ENCODE results near the gene AZGP1.

DNA sequence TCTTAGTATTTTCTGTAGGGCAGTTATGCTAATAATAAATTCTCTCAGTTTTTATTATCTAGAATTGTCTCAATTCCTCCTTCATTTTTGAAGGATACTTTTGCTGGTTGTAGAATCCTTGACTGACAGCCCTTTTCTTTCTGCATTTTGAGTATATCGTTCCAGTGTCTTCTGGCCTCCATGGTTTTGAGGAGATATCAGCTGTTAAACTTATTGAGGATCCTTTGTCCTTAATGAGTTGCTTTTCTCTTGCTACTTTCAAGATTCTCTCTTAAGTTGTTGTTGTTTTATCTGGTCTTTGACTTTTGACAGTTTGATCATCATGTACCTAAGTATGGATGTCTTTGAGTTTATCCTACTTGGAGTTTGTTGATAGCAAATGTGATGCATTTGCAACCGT is 37.5 kb downstream of the AZGP1 start:
- TF ChIP-seq, protein P1, sequence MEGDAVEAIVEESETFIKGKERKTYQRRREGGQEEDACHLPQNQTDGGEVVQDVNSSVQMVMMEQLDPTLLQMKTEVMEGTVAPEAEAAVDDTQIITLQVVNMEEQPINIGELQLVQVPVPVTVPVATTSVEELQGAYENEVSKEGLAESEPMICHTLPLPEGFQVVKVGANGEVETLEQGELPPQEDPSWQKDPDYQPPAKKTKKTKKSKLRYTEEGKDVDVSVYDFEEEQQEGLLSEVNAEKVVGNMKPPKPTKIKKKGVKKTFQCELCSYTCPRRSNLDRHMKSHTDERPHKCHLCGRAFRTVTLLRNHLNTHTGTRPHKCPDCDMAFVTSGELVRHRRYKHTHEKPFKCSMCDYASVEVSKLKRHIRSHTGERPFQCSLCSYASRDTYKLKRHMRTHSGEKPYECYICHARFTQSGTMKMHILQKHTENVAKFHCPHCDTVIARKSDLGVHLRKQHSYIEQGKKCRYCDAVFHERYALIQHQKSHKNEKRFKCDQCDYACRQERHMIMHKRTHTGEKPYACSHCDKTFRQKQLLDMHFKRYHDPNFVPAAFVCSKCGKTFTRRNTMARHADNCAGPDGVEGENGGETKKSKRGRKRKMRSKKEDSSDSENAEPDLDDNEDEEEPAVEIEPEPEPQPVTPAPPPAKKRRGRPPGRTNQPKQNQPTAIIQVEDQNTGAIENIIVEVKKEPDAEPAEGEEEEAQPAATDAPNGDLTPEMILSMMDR (optimal IDR thresholded peaks at IDR 0.05 in 1 of 3, IDR thresholded peaks at IDR 0.05 in 1 of 3, conservative IDR thresholded peaks at IDR 0.05 in 1 of 3; ENCODE audit: extremely low read depth in 1 of 3, insufficient read depth in 2 of 3, low read length in 3 of 3): no peak
- TF ChIP-seq EZH2 (IDR thresholded peaks at IDR 0.05; ENCODE audit: low read length): no peak
